IPS-20b (cell line): Measurements from ENCODE around the gene PXN.

ENCODE experiments used
- H3K27ac ChIP-seq: one replicate; pipeline ENCODE4 v1.5.1; 2013; ENCODE audit warnings: low read length
- H3K27me3 ChIP-seq: 2 replicates; pipeline ENCODE4 v1.6.1; 2013; ENCODE audit warnings: mild to moderate bottlenecking, low read length, inconsistent platforms; ENCODE audit not compliant: insufficient read depth
- H3K36me3 ChIP-seq: 2 replicates; pipeline ENCODE4 v1.6.1; 2013; ENCODE audit warnings: low read depth, mild to moderate bottlenecking, inconsistent platforms, low read length, moderate library complexity; ENCODE audit not compliant: insufficient read depth
- H3K4me1 ChIP-seq: 2 replicates; pipeline ENCODE4 v1.6.1; 2013; ENCODE audit warnings: mild to moderate bottlenecking, control low read depth, inconsistent platforms, low read length, moderate library complexity; ENCODE audit not compliant: insufficient read depth
- H3K4me3 ChIP-seq: 2 replicates; pipeline ENCODE4 v1.5.1; 2013; ENCODE audit warnings: mild to moderate bottlenecking, low read length, inconsistent platforms
- H3K9ac ChIP-seq: 2 replicates; pipeline ENCODE4 v1.6.1; 2013; ENCODE audit warnings: low read depth, mild to moderate bottlenecking, inconsistent platforms, low read length, moderate library complexity
- H3K9me3 ChIP-seq: 2 replicates; pipeline ENCODE4 v1.6.1; 2013; ENCODE audit warnings: mild to moderate bottlenecking, low read depth, low read length, inconsistent platforms; ENCODE audit not compliant: insufficient read depth

Gene PXN

GRCh38 chr12:120265473-120266179 lies at the start of gene PXN:
Gene PXN (minus strand): TSS chr12:120265730. CDS start chr12:120265629, 101 bp downstream.
- no peaks in the 10 kb centered on the region for H3K36me3 ChIP-seq
- no peaks in the 10 kb centered on the region for H3K9me3 ChIP-seq
- H3K9ac ChIP-seq: peak within 1 kb of the TSS; percentile 79
- no peaks in the 10 kb centered on the region; the same call in 1 of the 2 replicates for H3K27me3 ChIP-seq
- no peak within 1 kb of the TSS for H3K27ac ChIP-seq
- peaks cover 19% of the 10 kb centered on the region for H3K4me1 ChIP-seq
- H3K4me3 ChIP-seq: peak within 1 kb of the TSS; percentile 79

DNA sequence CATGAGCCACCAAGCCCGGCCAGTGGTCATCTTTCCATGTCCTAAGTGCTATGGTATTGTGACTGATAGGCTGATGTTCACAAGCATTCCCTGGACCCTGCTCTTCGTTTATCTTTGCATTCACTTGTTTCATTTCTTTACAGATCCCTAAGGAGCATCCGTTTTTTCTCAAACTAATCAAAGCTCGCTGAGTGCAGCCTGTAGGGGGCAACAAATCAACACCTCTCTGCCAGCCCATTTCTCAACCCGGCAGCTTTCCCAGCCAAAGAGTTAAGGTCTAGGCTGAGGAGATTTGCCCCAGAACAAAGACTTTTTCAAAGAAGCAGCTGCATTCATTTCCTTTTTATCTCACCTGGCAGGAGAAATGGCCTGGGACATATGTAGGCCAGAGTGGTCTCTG lies 48.7 kb upstream of the PXN start:
- Histone ChIP-seq H3K27me3 (no peaks in the 10 kb centered on the region), H3K9me3 (no peaks in the 10 kb centered on the region), H3K4me1 (0 out of 2 replicates have a peak, but pooled peaks cover 3% of the 10 kb centered on the region), H3K36me3 (no peaks in the 10 kb centered on the region), H3K4me3 (no peak overlapping the region), H3K27ac (no peak overlapping the region), H3K9ac (no peak overlapping the region)

DNA sequence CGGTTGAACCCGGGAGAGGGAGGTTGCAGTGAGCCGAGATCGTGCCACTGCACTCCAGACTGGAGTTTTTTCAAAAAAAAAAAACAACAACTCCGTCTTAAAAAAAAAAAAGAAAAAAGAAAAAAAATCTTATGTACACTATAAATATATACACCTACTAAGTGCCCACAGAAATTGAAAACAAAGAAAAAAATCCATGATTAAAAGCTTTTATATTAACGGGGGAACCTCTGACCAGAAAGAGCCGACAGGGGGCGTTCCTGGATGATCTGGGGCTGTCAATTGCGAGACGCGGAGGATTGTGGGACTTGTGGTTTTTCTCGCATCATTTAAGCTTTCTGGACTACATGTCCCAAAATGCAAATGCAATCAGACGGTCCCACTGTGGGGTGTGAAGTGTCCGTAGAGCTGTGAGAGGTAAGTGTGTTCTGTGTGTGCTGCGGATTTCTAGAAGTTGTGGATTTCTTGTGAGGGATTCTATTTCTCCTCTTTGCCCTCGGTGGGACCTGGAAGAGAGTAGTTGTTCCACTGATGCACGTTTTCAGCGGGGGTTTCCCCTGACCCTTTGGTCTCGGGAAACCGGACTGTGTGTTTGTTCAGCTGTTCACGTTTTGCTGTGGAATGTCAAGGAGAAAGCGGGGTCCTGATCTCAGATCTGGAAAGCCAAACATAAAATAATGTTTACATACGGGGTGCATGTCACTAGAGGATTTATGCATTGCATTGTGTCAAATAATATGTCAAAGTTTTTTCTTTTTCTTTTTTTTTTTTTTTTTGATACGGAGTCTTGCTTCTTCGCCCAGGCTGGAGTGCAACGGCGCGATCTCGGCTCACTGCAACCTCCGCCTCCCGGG lies 36.7 kb upstream of the PXN start, which contains the start of gene SIRT4:
TSS of gene SIRT4 (plus strand) at position 360 of the 854 bp plus-strand sequence. CDS start 1,241 bp downstream, outside the sequence.
- Histone ChIP-seq H3K9me3 (no peaks in the 10 kb centered on the region), H3K27ac (no peak within 1 kb of the TSS), H3K36me3 (no peaks in the 10 kb centered on the region), H3K9ac (peak within 1 kb of the TSS; percentile 87), H3K27me3 (no peaks in the 10 kb centered on the region), H3K4me1 (no peaks in the 10 kb centered on the region), H3K4me3 (peak within 1 kb of the TSS; percentile 91)

DNA sequence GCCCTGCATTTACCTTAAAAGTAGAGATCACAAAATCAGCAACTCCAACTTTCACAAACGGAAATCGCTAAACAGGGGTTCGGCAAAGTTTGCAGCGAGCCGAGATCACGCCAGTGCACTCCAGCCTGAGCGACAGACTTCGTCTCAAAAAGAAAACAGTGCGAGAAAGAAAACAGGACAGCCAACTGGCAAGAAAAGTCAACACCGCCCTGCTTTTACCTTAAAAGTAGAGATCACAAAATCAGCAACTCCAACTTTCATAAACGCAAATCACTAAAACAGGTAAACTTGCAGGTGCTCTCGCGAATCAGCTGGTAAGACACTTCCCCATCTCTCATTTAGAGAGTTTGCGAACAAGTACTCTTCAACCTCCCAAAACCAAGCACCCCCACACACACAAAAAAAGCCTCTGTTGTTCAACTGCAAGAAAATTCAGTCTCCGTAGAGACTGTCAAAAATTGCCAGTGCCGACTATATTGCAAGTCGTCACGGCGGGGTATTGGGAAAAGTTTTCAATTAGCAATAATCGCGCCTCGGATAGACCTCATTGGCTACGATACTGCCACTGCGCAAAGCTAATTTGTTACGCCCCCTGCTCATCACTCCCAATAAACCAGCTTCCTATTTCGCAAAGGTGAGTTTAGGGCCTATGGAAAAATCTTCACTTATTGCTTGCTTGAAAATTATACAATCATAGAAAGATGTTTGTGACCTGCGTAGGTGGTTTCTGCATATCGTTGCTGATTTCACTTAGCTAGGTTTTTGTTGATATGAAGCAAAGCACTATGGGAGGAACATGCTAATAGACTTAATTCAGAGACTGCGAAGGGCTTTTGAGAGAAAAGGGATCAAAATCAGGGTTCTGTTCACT lies 27.4 kb upstream of the PXN start, which contains the start of gene RNU4-1:
TSS of gene RNU4-1 (minus strand) at position 577 of the 871 bp plus-strand sequence.
- H3K27ac ChIP-seq: peak within 1 kb of the TSS; percentile 96
- peak within 1 kb of the TSS; percentile 92 for H3K9ac ChIP-seq
- no peaks in the 10 kb centered on the region for H3K36me3 ChIP-seq
- peaks cover 3% of the 10 kb centered on the region; the same call in 1 of the 2 replicates for H3K4me1 ChIP-seq
- H3K9me3 ChIP-seq: no peaks in the 10 kb centered on the region
- peak within 1 kb of the TSS; percentile 90 for H3K4me3 ChIP-seq
- H3K27me3 ChIP-seq: no peaks in the 10 kb centered on the region

DNA sequence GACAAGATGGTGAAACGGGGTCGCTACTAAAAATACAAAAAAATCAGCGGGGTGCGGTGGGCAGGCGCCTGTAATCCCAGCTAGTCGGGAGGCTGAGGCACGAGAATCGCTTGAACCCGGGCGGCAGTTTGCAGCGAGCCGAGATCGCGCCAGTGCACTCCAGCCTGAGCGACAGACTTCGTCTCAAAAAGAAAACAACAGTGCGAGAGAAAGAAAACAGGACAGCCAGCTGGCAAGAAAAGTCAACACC lies 26.8 kb upstream of the PXN start:
- Histone ChIP-seq H3K27me3 (no peaks in the 10 kb centered on the region), H3K4me3 (peak overlapping the region; percentile 90), H3K4me1 (peaks cover 3% of the 10 kb centered on the region; the same call in 1 of the 2 replicates), H3K36me3 (no peaks in the 10 kb centered on the region), H3K9ac (peak overlapping the region; percentile 92), H3K9me3 (no peaks in the 10 kb centered on the region), H3K27ac (peak overlapping the region; percentile 96)

- Histone ChIP-seq H3K4me3 (peak overlapping the region; percentile 47), H3K9ac (peak overlapping the region; percentile 64; the same call in 1 of the 2 replicates)
These were observed 25.2 kb upstream of the PXN start for GRCh38 chr12:120290609-120291305.

GRCh38 chr12:120287491-120287890 lies 22.0 kb upstream of the PXN start:
- no peak overlapping the region for H3K27ac ChIP-seq
- no peaks in the 10 kb centered on the region for H3K9me3 ChIP-seq
- H3K4me1 ChIP-seq: 0 out of 2 replicates have a peak, but pooled peaks cover 3% of the 10 kb centered on the region
- no peak overlapping the region for H3K4me3 ChIP-seq
- no peaks in the 10 kb centered on the region for H3K27me3 ChIP-seq
- H3K36me3 ChIP-seq: no peaks in the 10 kb centered on the region
- no peak overlapping the region for H3K9ac ChIP-seq

More at GRCh38 chr12:120290609-120291305, 25.2 kb upstream of the PXN start:
- Histone ChIP-seq H3K27ac (no peak overlapping the region), H3K36me3 (no peaks in the 10 kb centered on the region), H3K27me3 (no peaks in the 10 kb centered on the region), H3K9me3 (no peaks in the 10 kb centered on the region), H3K4me1 (peaks cover 3% of the 10 kb centered on the region; the same call in 1 of the 2 replicates)

GRCh38 chr12:120286768-120287490 lies 21.4 kb upstream of the PXN start:
- Histone ChIP-seq H3K36me3 (no peaks in the 10 kb centered on the region), H3K4me1 (0 out of 2 replicates have a peak, but pooled peaks cover 3% of the 10 kb centered on the region), H3K27me3 (no peaks in the 10 kb centered on the region), H3K9ac (no peak overlapping the region), H3K27ac (no peak overlapping the region), H3K9me3 (no peaks in the 10 kb centered on the region), H3K4me3 (no peak overlapping the region)

GRCh38 chr12:120284381-120284780 lies 18.9 kb upstream of the PXN start:
- Histone ChIP-seq H3K9me3 (peaks cover under 1% of the 10 kb centered on the region; the same call in 1 of the 2 replicates), H3K4me3 (no peak overlapping the region), H3K27me3 (no peaks in the 10 kb centered on the region), H3K9ac (no peak overlapping the region), H3K36me3 (no peaks in the 10 kb centered on the region), H3K27ac (no peak overlapping the region), H3K4me1 (no peaks in the 10 kb centered on the region)

GRCh38 chr12:120283318-120283717 lies 17.8 kb upstream of the PXN start:
- H3K27ac ChIP-seq: no peak overlapping the region
- no peaks in the 10 kb centered on the region for H3K4me1 ChIP-seq
- peaks cover 4% of the 10 kb centered on the region; the same call in 1 of the 2 replicates for H3K9me3 ChIP-seq
- no peaks in the 10 kb centered on the region for H3K27me3 ChIP-seq
- no peak overlapping the region for H3K9ac ChIP-seq
- no peak overlapping the region for H3K4me3 ChIP-seq
- no peaks in the 10 kb centered on the region for H3K36me3 ChIP-seq
